ENCODE results near the gene HS6ST3.

The HS6ST3 gene

DNA sequence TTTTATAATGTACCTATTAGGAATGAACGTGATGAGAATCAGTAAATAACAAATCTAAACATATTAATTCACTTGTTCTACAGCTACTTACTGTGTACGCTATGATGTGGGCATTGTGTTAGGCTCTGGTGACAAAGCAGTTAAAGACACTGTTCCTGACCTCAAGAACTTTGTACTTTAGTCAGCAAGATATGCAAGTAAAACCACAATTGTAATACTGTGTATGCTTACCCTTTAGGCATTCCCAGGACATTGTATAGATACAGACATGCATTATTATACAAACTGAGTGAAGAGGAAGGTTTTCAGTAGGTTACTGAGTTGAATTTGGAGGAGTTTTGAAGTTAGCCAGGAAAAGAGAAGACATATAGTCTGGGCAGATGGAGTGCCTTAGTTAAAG lies 435.8 kb downstream of the HS6ST3 start:
- H3K27ac ChIP-seq (ENCODE audit: poor library complexity, severe bottlenecking): no peak overlapping the region
- H3K4me1 ChIP-seq (ENCODE audit: insufficient read depth, poor library complexity, severe bottlenecking): no peaks in the 10 kb centered on the region
- H3K4me3 ChIP-seq (ENCODE audit: severe bottlenecking): no peak overlapping the region
- H3K36me3 ChIP-seq (ENCODE audit: low read depth): no peaks in the 10 kb centered on the region
- TF ChIP-seq, protein P1, sequence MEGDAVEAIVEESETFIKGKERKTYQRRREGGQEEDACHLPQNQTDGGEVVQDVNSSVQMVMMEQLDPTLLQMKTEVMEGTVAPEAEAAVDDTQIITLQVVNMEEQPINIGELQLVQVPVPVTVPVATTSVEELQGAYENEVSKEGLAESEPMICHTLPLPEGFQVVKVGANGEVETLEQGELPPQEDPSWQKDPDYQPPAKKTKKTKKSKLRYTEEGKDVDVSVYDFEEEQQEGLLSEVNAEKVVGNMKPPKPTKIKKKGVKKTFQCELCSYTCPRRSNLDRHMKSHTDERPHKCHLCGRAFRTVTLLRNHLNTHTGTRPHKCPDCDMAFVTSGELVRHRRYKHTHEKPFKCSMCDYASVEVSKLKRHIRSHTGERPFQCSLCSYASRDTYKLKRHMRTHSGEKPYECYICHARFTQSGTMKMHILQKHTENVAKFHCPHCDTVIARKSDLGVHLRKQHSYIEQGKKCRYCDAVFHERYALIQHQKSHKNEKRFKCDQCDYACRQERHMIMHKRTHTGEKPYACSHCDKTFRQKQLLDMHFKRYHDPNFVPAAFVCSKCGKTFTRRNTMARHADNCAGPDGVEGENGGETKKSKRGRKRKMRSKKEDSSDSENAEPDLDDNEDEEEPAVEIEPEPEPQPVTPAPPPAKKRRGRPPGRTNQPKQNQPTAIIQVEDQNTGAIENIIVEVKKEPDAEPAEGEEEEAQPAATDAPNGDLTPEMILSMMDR (IDR thresholded peaks at IDR 0.05; ENCODE audit: poor library complexity, severe bottlenecking): no peak
- H3K9me3 ChIP-seq (ENCODE audit: severe bottlenecking): no peaks in the 10 kb centered on the region
- no peaks in the 10 kb centered on the region for H3K27me3 ChIP-seq (ENCODE audit: insufficient read depth, poor library complexity, severe bottlenecking)
- DNase-seq (ENCODE audit: low spot score) (no peak), ATAC-seq (ENCODE audit: low read depth) (no peak)

DNA sequence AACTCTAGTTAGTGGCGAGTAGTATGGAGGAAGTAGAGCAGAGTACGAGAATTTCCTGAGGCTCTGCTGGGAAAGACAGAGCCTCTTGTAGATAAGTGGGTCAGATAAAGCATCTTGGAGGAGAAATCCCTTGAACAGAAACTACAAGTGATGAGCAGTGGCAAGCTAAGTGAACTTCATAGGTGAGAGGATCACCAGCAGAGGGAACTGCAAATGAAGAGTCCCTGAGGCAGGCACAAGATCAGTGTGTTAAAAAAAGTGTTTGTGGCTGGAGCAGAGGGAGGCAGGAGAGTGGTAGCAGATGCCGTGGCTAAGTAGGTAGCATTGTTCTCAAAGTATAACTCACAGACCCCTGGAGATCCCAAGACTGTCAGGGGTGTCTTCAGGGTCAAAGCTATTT lies 437.6 kb downstream of the HS6ST3 start:
- Histone ChIP-seq H3K4me1 (ENCODE audit: insufficient read depth, poor library complexity, severe bottlenecking) (no peaks in the 10 kb centered on the region), H3K4me3 (ENCODE audit: severe bottlenecking) (no peak overlapping the region), H3K36me3 (ENCODE audit: low read depth) (no peaks in the 10 kb centered on the region), H3K9me3 (ENCODE audit: severe bottlenecking) (no peaks in the 10 kb centered on the region), H3K27me3 (ENCODE audit: insufficient read depth, poor library complexity, severe bottlenecking) (no peaks in the 10 kb centered on the region), H3K27ac (ENCODE audit: poor library complexity, severe bottlenecking) (no peak overlapping the region)
- TF ChIP-seq, protein P1 (IDR thresholded peaks at IDR 0.05; ENCODE audit: poor library complexity, severe bottlenecking): no peak
- no peak for DNase-seq (ENCODE audit: low spot score)
- no peak for ATAC-seq (ENCODE audit: low read depth)

DNA sequence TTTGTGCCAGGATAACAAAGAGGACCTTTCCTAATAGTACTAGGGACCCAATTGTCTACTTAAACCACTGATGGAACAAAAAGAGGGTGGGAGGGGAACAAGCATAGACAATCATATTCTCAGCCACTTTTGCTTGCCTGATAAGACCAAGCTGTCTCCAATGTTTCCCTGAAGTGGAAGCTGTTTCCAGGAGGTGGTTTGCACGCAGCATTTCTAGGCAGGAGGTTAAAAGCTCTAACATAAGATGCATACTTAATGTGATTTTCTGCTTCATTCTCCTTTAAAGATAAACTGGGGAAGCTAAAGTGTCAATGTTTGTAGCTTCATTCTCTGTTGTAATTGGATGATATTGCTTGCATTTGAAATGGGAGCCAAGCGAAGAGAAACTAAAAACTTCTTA lies 442.9 kb downstream of the HS6ST3 start:
- TF ChIP-seq, protein P1 (IDR thresholded peaks at IDR 0.05; ENCODE audit: poor library complexity, severe bottlenecking): no peak
- no peaks in the 10 kb centered on the region for H3K4me1 ChIP-seq (ENCODE audit: insufficient read depth, poor library complexity, severe bottlenecking)
- ATAC-seq (ENCODE audit: low read depth) (no peak), DNase-seq (ENCODE audit: low spot score) (no peak)
- no peak overlapping the region for H3K27ac ChIP-seq (ENCODE audit: poor library complexity, severe bottlenecking)
- no peaks in the 10 kb centered on the region for H3K9me3 ChIP-seq (ENCODE audit: severe bottlenecking)
- H3K36me3 ChIP-seq (ENCODE audit: low read depth): no peaks in the 10 kb centered on the region
- H3K27me3 ChIP-seq (ENCODE audit: insufficient read depth, poor library complexity, severe bottlenecking): no peaks in the 10 kb centered on the region
- H3K4me3 ChIP-seq (ENCODE audit: severe bottlenecking): no peak overlapping the region

DNA sequence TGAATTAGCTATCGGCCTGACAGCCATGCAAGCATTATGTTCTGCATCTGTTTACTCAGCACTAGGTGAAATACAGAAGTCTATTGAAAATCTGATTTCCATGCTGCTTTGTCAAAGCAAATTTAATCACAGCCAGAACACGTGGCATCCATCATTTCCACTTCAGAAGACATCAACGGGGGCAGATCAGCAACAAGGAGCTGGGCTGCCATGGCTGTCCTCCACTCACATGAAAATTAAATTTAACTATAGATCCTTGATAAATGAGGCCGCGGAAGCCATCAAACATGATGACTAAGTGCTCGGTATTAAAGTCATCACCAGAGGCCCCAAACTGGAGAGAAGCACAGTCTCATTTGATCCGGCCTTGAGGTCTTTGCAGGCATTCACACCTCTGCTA lies 443.5 kb downstream of the HS6ST3 start:
- ATAC-seq (ENCODE audit: low read depth) (no peak), DNase-seq (ENCODE audit: low spot score) (no peak)
- no peaks in the 10 kb centered on the region for H3K36me3 ChIP-seq (ENCODE audit: low read depth)
- no peak overlapping the region for H3K27ac ChIP-seq (ENCODE audit: poor library complexity, severe bottlenecking)
- no peaks in the 10 kb centered on the region for H3K9me3 ChIP-seq (ENCODE audit: severe bottlenecking)
- TF ChIP-seq, protein P1 (IDR thresholded peaks at IDR 0.05; ENCODE audit: poor library complexity, severe bottlenecking): no peak
- H3K4me1 ChIP-seq (ENCODE audit: insufficient read depth, poor library complexity, severe bottlenecking): no peaks in the 10 kb centered on the region
- no peaks in the 10 kb centered on the region for H3K27me3 ChIP-seq (ENCODE audit: insufficient read depth, poor library complexity, severe bottlenecking)
- no peak overlapping the region for H3K4me3 ChIP-seq (ENCODE audit: severe bottlenecking)

DNA sequence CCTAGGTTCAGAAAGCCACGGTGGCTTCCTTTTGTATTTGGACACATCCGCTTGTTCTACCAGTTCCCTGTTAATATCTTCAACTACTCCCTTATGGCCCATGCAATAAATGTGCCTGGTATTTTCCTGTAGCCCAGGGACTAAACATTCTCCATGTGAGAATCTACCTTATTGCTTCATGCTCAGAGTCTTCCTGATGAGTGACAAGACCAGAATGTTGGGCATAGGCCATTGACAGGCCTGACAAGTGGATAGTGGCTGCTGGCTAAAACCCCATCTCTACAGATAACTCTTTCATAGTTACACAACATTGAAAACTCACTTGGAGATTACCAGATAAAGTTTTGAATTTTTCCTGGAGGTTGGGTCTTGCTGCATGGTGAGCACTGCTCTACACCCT lies 449.9 kb downstream of the HS6ST3 start:
- TF ChIP-seq, protein P1 (IDR thresholded peaks at IDR 0.05; ENCODE audit: poor library complexity, severe bottlenecking): no peak
- no peaks in the 10 kb centered on the region for H3K4me1 ChIP-seq (ENCODE audit: insufficient read depth, poor library complexity, severe bottlenecking)
- ATAC-seq (ENCODE audit: low read depth): no peak
- no peaks in the 10 kb centered on the region for H3K27me3 ChIP-seq (ENCODE audit: insufficient read depth, poor library complexity, severe bottlenecking)
- H3K27ac ChIP-seq (ENCODE audit: poor library complexity, severe bottlenecking): no peak overlapping the region
- no peak for DNase-seq (ENCODE audit: low spot score)
- H3K4me3 ChIP-seq (ENCODE audit: severe bottlenecking): no peak overlapping the region
- no peaks in the 10 kb centered on the region for H3K9me3 ChIP-seq (ENCODE audit: severe bottlenecking)
- H3K36me3 ChIP-seq (ENCODE audit: low read depth): no peaks in the 10 kb centered on the region
